GM12875 (cell line): ENCODE data around the gene NFYC.

Experiments used
- H3K4me3 ChIP-seq: one replicate; pipeline ENCODE4 v1.5.1; 2011; ENCODE audit warnings: low read depth, low read length, control low read depth
- TF ChIP-seq, protein P1 (sequence below): IDR thresholded peaks from 2 replicates; pipeline ENCODE4 v1.5.1; 2011; ENCODE audit warnings: low read depth, mild to moderate bottlenecking, control low read depth, inconsistent platforms, low read length, moderate library complexity, borderline replicate concordance; ENCODE audit not compliant: insufficient read depth

Gene NFYC

DNA sequence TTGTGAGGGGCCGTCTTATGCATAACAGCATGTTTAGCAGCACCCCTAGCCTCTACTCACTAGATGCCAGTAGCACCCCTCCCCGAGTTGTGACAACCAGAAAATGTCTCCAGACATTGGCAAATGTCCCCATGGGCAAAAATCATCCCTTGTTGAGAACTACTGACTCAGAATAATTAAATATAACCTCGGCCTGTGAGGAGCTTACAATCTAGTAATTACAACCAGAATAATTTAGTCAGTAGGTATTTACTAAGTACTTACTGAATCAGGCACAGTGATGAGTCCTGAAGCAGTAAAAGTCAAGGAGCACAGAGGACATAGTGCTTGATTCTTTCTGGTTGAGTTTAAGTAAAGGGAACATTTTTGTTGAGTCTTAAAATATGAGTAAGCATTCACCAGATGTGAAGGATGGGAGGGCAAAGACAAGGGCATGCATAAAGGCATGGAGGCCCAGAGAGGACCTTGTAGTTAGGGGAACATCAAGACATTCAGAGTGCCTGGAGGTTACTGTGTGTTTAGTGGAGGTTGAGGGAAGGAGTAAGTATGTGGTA is 48.0 kb downstream of the NFYC start:
- H3K4me3 ChIP-seq = no peak overlapping the region
- TF ChIP-seq, protein P1, sequence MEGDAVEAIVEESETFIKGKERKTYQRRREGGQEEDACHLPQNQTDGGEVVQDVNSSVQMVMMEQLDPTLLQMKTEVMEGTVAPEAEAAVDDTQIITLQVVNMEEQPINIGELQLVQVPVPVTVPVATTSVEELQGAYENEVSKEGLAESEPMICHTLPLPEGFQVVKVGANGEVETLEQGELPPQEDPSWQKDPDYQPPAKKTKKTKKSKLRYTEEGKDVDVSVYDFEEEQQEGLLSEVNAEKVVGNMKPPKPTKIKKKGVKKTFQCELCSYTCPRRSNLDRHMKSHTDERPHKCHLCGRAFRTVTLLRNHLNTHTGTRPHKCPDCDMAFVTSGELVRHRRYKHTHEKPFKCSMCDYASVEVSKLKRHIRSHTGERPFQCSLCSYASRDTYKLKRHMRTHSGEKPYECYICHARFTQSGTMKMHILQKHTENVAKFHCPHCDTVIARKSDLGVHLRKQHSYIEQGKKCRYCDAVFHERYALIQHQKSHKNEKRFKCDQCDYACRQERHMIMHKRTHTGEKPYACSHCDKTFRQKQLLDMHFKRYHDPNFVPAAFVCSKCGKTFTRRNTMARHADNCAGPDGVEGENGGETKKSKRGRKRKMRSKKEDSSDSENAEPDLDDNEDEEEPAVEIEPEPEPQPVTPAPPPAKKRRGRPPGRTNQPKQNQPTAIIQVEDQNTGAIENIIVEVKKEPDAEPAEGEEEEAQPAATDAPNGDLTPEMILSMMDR = no peak

DNA sequence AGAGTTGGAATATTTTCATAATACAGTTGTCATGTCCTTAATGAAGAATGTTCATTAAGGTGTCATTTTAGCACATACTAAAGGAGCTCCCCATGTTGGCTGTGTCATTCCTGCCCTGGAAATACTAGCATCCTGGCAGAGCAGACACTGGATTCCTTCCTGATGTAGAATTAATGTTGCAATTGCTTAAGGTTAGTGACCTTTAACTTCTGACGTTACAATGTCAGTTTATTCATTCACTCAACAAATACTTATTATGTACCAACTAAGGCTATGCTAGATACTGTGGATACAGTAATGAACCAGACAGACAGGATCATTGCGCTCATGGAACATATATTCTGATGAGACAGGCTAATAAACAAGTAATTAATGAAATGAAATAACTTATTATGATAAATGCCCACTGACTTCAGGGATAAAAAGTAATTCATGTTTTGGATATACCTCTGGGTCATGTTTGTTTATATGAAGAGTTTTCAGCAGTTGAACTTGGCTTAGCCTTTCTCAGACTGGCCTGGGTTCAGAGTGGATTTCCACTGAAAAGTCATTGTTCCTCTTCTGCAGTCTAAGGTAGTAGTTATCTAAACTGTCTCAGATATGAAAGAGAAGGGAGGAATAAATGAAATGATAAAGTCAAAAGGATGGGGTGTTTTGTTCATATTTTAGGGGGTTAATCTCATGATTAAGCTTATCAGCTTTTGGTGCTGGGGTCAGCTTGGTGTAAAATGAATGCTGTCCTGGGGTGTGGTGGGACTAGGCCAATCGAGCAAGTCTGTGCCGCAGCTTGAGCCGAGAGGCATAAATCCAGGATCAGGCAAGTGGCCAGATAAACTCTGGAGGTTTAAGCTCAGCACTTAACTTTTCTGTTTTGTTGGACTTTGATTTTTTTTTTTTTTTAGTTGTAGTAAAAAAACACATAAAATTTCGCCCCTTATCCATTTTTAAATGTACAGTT is 48.8 kb downstream of the NFYC start:
- TF ChIP-seq, protein P1 = no peak
- no peak overlapping the region for H3K4me3 ChIP-seq

DNA sequence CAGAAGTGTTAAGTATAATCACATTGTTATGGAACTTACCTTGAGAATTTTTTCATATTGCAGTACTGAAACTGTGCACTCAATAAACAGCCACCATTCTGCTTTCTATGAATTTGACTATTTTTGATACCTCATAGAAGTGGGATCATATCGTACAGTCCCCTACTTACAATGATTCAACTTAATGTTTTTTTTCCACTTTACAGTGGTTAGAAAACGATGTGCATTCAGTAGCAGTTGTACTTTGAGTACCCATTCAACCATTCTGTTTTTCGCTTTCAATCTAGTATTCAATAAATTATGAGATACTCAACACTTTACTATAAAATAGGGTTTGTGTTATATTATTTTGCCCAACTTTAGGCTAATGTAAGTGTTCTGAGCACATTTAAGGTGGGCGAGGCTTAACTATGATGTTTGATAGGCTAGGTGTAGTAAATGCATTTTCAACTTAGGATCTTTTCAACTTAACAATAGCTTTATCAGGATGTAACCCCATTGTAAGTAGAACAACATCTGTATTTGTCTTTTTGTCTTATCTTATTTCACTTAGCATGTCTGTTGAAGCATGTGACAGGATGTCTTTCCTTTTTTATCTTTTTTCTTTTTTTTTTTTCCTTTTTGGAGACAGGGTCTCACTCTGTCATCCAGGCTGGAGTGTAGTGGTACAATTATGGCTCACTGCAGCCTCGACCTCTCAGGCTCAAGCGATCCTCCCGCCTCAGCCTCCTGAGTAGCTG is 49.7 kb downstream of the NFYC start:
- TF ChIP-seq, protein P1 = no peak
- H3K4me3 ChIP-seq = no peak overlapping the region

DNA sequence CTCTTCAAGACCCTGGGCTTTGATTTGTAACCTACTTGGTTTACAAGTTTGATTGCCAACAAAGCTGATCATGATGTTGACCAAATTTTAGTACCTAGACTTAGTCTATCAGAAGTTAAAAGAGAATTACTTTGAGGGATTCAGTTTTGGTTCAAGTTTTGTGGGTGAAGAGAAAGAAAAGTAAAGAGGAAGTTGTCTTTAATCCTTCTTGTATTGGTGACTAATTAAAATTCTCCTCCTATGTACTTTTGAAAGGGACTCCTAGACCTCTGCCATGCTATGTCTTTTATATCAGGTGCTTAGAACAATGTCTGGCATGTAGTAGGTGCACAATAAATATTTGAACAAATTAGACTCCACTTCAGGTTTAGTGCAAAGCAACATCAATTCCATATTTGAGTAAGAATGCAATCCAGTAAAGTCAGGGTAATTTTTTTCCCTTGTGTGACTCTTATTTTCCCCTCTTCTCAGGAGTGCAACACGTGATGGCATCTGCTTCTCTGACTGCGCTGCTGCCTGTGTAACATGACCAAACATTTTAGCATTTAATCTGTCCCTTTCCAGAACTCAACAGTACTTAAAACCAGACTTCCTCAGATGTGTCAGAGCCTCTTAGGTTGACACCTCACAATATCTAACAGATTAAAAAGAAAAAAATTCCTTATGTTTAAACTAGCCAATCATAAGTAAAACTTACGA is 51.0 kb downstream of the NFYC start:
- TF ChIP-seq, protein P1 = no peak

DNA sequence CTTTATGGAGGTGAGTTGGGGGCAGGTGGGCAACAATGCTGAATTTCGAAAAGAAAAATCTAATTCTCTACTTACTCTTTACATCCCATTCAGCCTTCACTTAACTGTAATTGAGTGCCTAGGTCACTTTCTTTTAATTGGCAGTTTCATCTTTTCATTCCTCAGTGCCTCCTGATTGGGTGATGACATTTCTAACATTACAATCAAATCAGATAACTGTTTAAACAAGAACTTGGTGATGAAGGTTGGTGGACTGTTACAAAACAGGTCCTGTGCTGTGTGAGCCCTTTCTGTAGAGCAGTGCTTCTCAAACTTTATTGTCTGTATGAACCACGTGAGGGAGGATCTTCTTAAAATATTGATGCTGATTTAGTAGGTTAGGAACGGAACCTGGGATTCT is 51.9 kb downstream of the NFYC start:
- no peak overlapping the region for H3K4me3 ChIP-seq
- TF ChIP-seq, protein P1 = no peak

More for the DNA sequence above, 51.0 kb downstream of the NFYC start:
- H3K4me3 ChIP-seq = no peak overlapping the region

DNA sequence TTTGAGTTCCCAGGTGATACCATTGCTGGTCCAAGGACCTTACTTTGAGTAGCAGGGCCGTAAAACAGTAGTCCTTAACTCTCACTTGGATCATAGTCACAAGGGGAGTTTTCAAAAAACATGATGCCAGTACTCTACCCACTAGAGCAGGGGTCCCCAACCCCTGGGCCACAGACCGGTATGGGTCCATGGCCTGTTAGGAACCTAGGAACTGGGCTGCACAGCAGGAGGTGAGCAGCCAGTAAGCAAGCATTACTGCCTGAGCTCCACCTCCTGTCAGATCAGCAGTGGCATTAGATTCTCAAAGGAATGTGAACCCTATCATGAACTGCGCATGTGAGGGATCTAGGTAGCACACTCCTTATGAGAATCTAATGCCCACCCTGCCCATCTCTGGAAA is 52.4 kb downstream of the NFYC start:
- no peak overlapping the region for H3K4me3 ChIP-seq
- TF ChIP-seq, protein P1 = no peak
